Caco-2 (cell line): ENCODE results near the gene TRMT112. TPM values are rescaled to one million over a fixed set of nuclear protein-coding genes. Genes with fewer than 3 reads are reported as not detected.
A peak's percentile ranks its signal among the peaks of the same experiment; 100 is the strongest.

Experiments
- BruUV-seq: library from RNA; stranded (reverse); fragments of 400-500 nt; replicated peaks from 2 replicates; lab custom pipeline; 2021; lab: Mats Ljungman, UMichigan
- CTCF ChIA-PET: fragments of 300-600 bp; sonication (Branson Sonifier 250); formaldehyde crosslinking; loops from one replicate; lab custom pipeline; 2022; ENCODE audit warnings: antibody characterized with exemption; lab: Charles Lee
- POLR2A ChIA-PET: fragments of 300-600 bp; sonication (Branson Sonifier 250); formaldehyde crosslinking; loops from one replicate; lab custom pipeline; 2022; ENCODE audit warnings: antibody characterized with exemption; lab: Charles Lee
- DNase-seq, 2 experiments: peaks; one replicate each; pipeline versions ENCODE4 v3.0.0 to v3.0.0-alpha.2; 2020 to 2022
- H3K27me3 ChIP-seq: replicated peaks from 2 replicates; pipeline ENCODE4 v1.6.0; 2011; ENCODE audit warnings: low read length; ENCODE audit not compliant: control insufficient read depth, insufficient read depth
- H3K36me3 ChIP-seq: 2 replicates; pipeline ENCODE4 v1.5.1; 2011; ENCODE audit warnings: low read length; ENCODE audit not compliant: control insufficient read depth, insufficient read depth
- H3K4me1 ChIP-seq: fragments of 250-450 bp; sonication (Bioruptor Pico); 2 replicates; pipeline ENCODE4 v1.5.1; 2020; ENCODE audit warnings: mild to moderate bottlenecking
- H3K4me3 ChIP-seq: 2 replicates; pipeline ENCODE4 v1.5.1; 2011; ENCODE audit warnings: low read depth, mild to moderate bottlenecking, control low read depth, low read length
- H3K9me3 ChIP-seq: fragments of 250-450 bp; sonication (Bioruptor Pico); 2 replicates; pipeline ENCODE4 v1.5.1; 2020; ENCODE audit warnings: mild to moderate bottlenecking, moderate library complexity
- H3K27ac Mint-ChIP-seq: one replicate; pipeline ENCODE4 v1.8.0; 2022; ENCODE audit warnings: mixed read lengths; ENCODE audit not compliant: unreplicated experiment
- H3K27me3 Mint-ChIP-seq: one replicate; pipeline ENCODE4 v1.8.0; 2022; ENCODE audit warnings: mixed read lengths; ENCODE audit not compliant: insufficient read depth, unreplicated experiment
- H3K36me3 Mint-ChIP-seq: one replicate; pipeline ENCODE4 v1.8.0; 2022; ENCODE audit warnings: mild to moderate bottlenecking, mixed read lengths; ENCODE audit not compliant: insufficient read depth, unreplicated experiment
- H3K4me1 Mint-ChIP-seq: one replicate; pipeline ENCODE4 v1.8.0; 2022; ENCODE audit warnings: low read depth, mixed read lengths; ENCODE audit not compliant: unreplicated experiment
- H3K4me3 Mint-ChIP-seq: one replicate; pipeline ENCODE4 v1.8.0; 2022; ENCODE audit warnings: mild to moderate bottlenecking, moderate library complexity, mixed read lengths; ENCODE audit not compliant: unreplicated experiment
- H3K9me3 Mint-ChIP-seq: one replicate; pipeline ENCODE4 v1.8.0; 2022; ENCODE audit warnings: mixed read lengths; ENCODE audit not compliant: unreplicated experiment
- CTCF ChIP-seq, 2 experiments: fragments of 200-600 bp in 1 of 2; IDR thresholded peaks; 1 replicate in 1 of 2; 2 replicates in 1 of 2; pipeline versions ENCODE4 v1.5.1 to v1.8.0; 2011 to 2022; ENCODE audit warnings: antibody characterized with exemption in 1 of 2, control low read depth in 1 of 2, inconsistent platforms in 1 of 2, low read depth in 1 of 2, low read length in 1 of 2, mild to moderate bottlenecking in 1 of 2, moderate library complexity in 1 of 2; ENCODE audit not compliant: insufficient read depth in 1 of 2, severe bottlenecking in 1 of 2, unreplicated experiment in 1 of 2
- intact Hi-C: fragments of 100-400 bp; cut with micrococcal nuclease; formaldehyde crosslinking; loops from one replicate; pipeline ENCODE4 v1.10.0; 2022; ENCODE audit not compliant: unreplicated experiment
- total RNA-seq: library from RNA; stranded (reverse); gene quantifications from 2 replicates; pipeline ENCODE4 v1.2.3, GENCODE V29; 2022

Gene TRMT112
- total RNA-seq, 1 experiment from 2014 or later, result 246 TPM

GRCh38 chr11:64356498-64357411, 39.4 kb upstream of the TRMT112 start:
- BruUV-seq, result no TSS peak
- H3K36me3 Mint-ChIP-seq, result peaks cover 24% of the 10 kb centered on the region
- Histone ChIP-seq H3K4me3 (no peak overlapping the region), H3K27me3 (no peaks in the 10 kb centered on the region), H3K36me3 (peaks cover 5% of the 10 kb centered on the region), H3K9me3 (no peaks in the 10 kb centered on the region), H3K4me1 (peaks cover 46% of the 10 kb centered on the region)
- no peaks in the 10 kb centered on the region for H3K27me3 Mint-ChIP-seq
- CTCF ChIA-PET, result interaction anchor here (0.6 to 6.1 kb wide), 19 partner anchors 10 to 487 kb away, joined by 3 to 274 read pairs (median 4); partner anchors contain the start of genes PRDX5 and TRMT112
- peak overlapping the region; percentile 17 for H3K27ac Mint-ChIP-seq
- POLR2A ChIA-PET, result interaction anchor here (2.8 kb wide), 1 partner anchor 39 kb away, joined by 18 read pairs; the partner anchor contains the start of genes PRDX5 and TRMT112
- TF ChIP-seq CTCF (IDR thresholded peaks at IDR 0.05; ENCODE audit: insufficient read depth in 1 of 2, low read depth in 1 of 2, low read length in 1 of 2, severe bottlenecking in 1 of 2, unreplicated experiment in 1 of 2), result peak; percentile 47 to 48
- H3K9me3 Mint-ChIP-seq, result no peaks in the 10 kb centered on the region
- peak overlapping the region; percentile 13 for H3K4me3 Mint-ChIP-seq
- peaks cover 29% of the 10 kb centered on the region for H3K4me1 Mint-ChIP-seq
- peak; percentile 77 for DNase-seq
- intact Hi-C loops, result loop anchor here (5.0 to 10.0 kb wide), 2 partner anchors 84 to 298 kb away; no protein-coding TSS in a partner anchor

GRCh38 chr11:64355078-64355940, 38.0 kb upstream of the TRMT112 start:
- DNase-seq, result peak; percentile 89 to 90
- peaks cover 42% of the 10 kb centered on the region for H3K4me1 ChIP-seq
- peak; percentile 69 to 97 for TF ChIP-seq CTCF (IDR thresholded peaks at IDR 0.05; ENCODE audit: insufficient read depth in 1 of 2, low read depth in 1 of 2, low read length in 1 of 2, severe bottlenecking in 1 of 2, unreplicated experiment in 1 of 2)
- intact Hi-C loops, result loop anchor here (1.0 to 10.0 kb wide), 3 partner anchors 38 to 299 kb away; partner anchors contain the start of gene TRMT112
- POLR2A ChIA-PET, result interaction anchor here (0.6 to 1.5 kb wide), 5 partner anchors 20 to 211 kb away, joined by 3 to 43 read pairs (median 4); partner anchors contain the start of genes BAD, ESRRA, PRDX5 and TRMT112
- H3K36me3 ChIP-seq, result no peaks in the 10 kb centered on the region
- Mint-ChIP-seq H3K27me3 (no peaks in the 10 kb centered on the region), H3K4me1 (peaks cover 29% of the 10 kb centered on the region), H3K27ac (peak overlapping the region; percentile 57), H3K4me3 (peak overlapping the region; percentile 52), H3K9me3 (no peaks in the 10 kb centered on the region), H3K36me3 (peaks cover 9% of the 10 kb centered on the region)
- BruUV-seq, result no TSS peak
- no peaks in the 10 kb centered on the region for H3K9me3 ChIP-seq
- H3K27me3 ChIP-seq, result no peaks in the 10 kb centered on the region
- H3K4me3 ChIP-seq, result peak overlapping the region; percentile 6; the same call in 1 of the 2 replicates
- CTCF ChIA-PET, result interaction anchor here (0.6 to 6.1 kb wide), 41 partner anchors 10 to 920 kb away, joined by 3 to 274 read pairs (median 6); partner anchors contain the start of genes BAD, CATSPERZ, ESRRA and NUDT22
